Measurements from ENCODE around the gene ROBO1. TPM values are rescaled to one million over a fixed set of nuclear protein-coding genes. Genes with fewer than 3 reads are reported as not detected.

The ROBO1 gene
- total and polyA plus RNA-seq, 2 experiments from 2014 or later, result 18.8 to 31.9 TPM

GRCh38 chr3:78991656-78992055, 776.1 kb downstream of the ROBO1 start:
- H3K9me3 ChIP-seq (ENCODE audit: low read depth), result no peaks in the 10 kb centered on the region
- WGBS, 2 experiments (ENCODE audit: low coverage in 1 of 2, low lambda C conversion rate in 2 of 2, missing lambda C conversion rate in 2 of 2), result 99 to 100% methylated on average over 2 of the region's 2 CpGs
- peaks cover 41% of the 10 kb centered on the region for H3K79me2 ChIP-seq (ENCODE audit: insufficient read depth)
- no peak overlapping the region for H2AFZ ChIP-seq
- no peak overlapping the region for H3K4me2 ChIP-seq (ENCODE audit: unreplicated experiment)
- H3K4me3 ChIP-seq, result no peak overlapping the region
- no peaks in the 10 kb centered on the region for H3K27me3 ChIP-seq (replicated peaks; ENCODE audit: insufficient read depth)
- TF ChIP-seq EZH2 (IDR thresholded peaks at IDR 0.05; ENCODE audit: insufficient read depth, poor library complexity, severe bottlenecking) (no peak), EZH2phosphoT487 (IDR thresholded peaks at IDR 0.05; ENCODE audit: insufficient read depth, low read depth) (no peak)
- H3K9me2 ChIP-seq (ENCODE audit: insufficient read depth), result no peaks in the 10 kb centered on the region
- no peaks in the 10 kb centered on the region for H3K36me3 ChIP-seq (ENCODE audit: low read depth)
- no peaks in the 10 kb centered on the region for H3F3A ChIP-seq (ENCODE audit: insufficient read depth)
- H3K9ac ChIP-seq, result no peak overlapping the region
- no peaks in the 10 kb centered on the region for H4K20me1 ChIP-seq (ENCODE audit: insufficient read depth)
- no peak for DNase-seq
- no peak overlapping the region for H3K27ac ChIP-seq
- H3K4me1 ChIP-seq (ENCODE audit: insufficient read depth), result 0 out of 2 replicates have a peak, but pooled peaks cover 4% of the 10 kb centered on the region
- in situ Hi-C loops (cut with MboI), result no loop called here

DNA sequence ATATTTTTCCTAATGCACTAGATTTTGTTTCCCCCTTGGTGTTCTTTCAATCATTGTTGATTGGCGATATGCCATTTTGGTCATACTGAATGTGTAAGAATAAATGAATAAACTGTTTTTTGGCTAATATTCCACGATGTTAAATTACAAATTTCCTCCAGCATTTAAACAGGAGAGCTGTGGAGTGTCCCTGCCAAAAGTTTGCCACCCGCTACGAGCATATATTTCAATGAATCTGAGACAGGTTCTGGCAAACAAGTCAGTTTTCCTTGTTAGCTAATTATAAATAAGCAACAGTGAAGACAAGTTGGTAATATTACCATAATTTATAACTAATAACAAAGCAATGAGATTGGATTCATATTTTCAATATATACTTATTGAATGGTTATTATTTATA, 777.6 kb downstream of the ROBO1 start:
- TF ChIP-seq EZH2 (IDR thresholded peaks at IDR 0.05; ENCODE audit: insufficient read depth, poor library complexity, severe bottlenecking) (no peak), EZH2phosphoT487 (IDR thresholded peaks at IDR 0.05; ENCODE audit: insufficient read depth, low read depth) (no peak)
- no peaks in the 10 kb centered on the region for H3F3A ChIP-seq (ENCODE audit: insufficient read depth)
- no peak overlapping the region for H3K4me3 ChIP-seq
- H3K4me1 ChIP-seq (ENCODE audit: insufficient read depth), result 0 out of 2 replicates have a peak, but pooled peaks cover 6% of the 10 kb centered on the region
- H3K36me3 ChIP-seq (ENCODE audit: low read depth), result no peaks in the 10 kb centered on the region
- WGBS, 2 experiments (ENCODE audit: low coverage in 1 of 2, low lambda C conversion rate in 2 of 2, missing lambda C conversion rate in 2 of 2), result 74 to 77% methylated on average over 4 of the region's 4 CpGs
- in situ Hi-C loops (cut with MboI), result no loop called here
- no peak overlapping the region for H3K4me2 ChIP-seq (ENCODE audit: unreplicated experiment)
- DNase-seq, result no peak
- H3K27me3 ChIP-seq (replicated peaks; ENCODE audit: insufficient read depth), result no peaks in the 10 kb centered on the region
- no peaks in the 10 kb centered on the region for H3K9me2 ChIP-seq (ENCODE audit: insufficient read depth)
- no peaks in the 10 kb centered on the region for H3K9me3 ChIP-seq (ENCODE audit: low read depth)
- H2AFZ ChIP-seq, result no peak overlapping the region
- no peak overlapping the region for H3K27ac ChIP-seq
- no peaks in the 10 kb centered on the region for H4K20me1 ChIP-seq (ENCODE audit: insufficient read depth)
- H3K9ac ChIP-seq, result no peak overlapping the region
- H3K79me2 ChIP-seq (ENCODE audit: insufficient read depth), result peaks cover 28% of the 10 kb centered on the region

- H3K36me3 ChIP-seq (ENCODE audit: low read depth), result no peaks in the 10 kb centered on the region
- no peak overlapping the region for H3K9ac ChIP-seq
- no peaks in the 10 kb centered on the region for H3K9me2 ChIP-seq (ENCODE audit: insufficient read depth)
- peak; percentile 50 for DNase-seq
- no peak overlapping the region for H3K27ac ChIP-seq
- no peaks in the 10 kb centered on the region for H3K9me3 ChIP-seq (ENCODE audit: low read depth)
- H3F3A ChIP-seq (ENCODE audit: insufficient read depth), result no peaks in the 10 kb centered on the region
- in situ Hi-C loops (cut with MboI), result no loop called here
- 0 out of 2 replicates have a peak, but pooled peaks cover 6% of the 10 kb centered on the region for H3K4me1 ChIP-seq (ENCODE audit: insufficient read depth)
- no peaks in the 10 kb centered on the region for H4K20me1 ChIP-seq (ENCODE audit: insufficient read depth)
- H3K4me2 ChIP-seq (ENCODE audit: unreplicated experiment), result no peak overlapping the region
- H3K27me3 ChIP-seq (replicated peaks; ENCODE audit: insufficient read depth), result no peaks in the 10 kb centered on the region
- peaks cover 18% of the 10 kb centered on the region for H3K79me2 ChIP-seq (ENCODE audit: insufficient read depth)
- TF ChIP-seq EZH2 (IDR thresholded peaks at IDR 0.05; ENCODE audit: insufficient read depth, poor library complexity, severe bottlenecking) (no peak), EZH2phosphoT487 (IDR thresholded peaks at IDR 0.05; ENCODE audit: insufficient read depth, low read depth) (no peak)
- H3K4me3 ChIP-seq, result no peak overlapping the region
- no peak overlapping the region for H2AFZ ChIP-seq
Observed at GRCh38 chr3:78988324-78988723, 779.5 kb downstream of the ROBO1 start.

GRCh38 chr3:78986416-78987101, 781.2 kb downstream of the ROBO1 start:
- Histone ChIP-seq H3K79me2 (ENCODE audit: insufficient read depth) (peaks cover 10% of the 10 kb centered on the region; the same call in 1 of the 2 replicates), H3K4me2 (ENCODE audit: unreplicated experiment) (no peak overlapping the region), H2AFZ (no peak overlapping the region), H3K36me3 (ENCODE audit: low read depth) (no peaks in the 10 kb centered on the region), H3K4me1 (ENCODE audit: insufficient read depth) (0 out of 2 replicates have a peak, but pooled peaks cover 6% of the 10 kb centered on the region), H3K9me3 (ENCODE audit: low read depth) (no peaks in the 10 kb centered on the region), H3K27me3 (replicated peaks; ENCODE audit: insufficient read depth) (no peaks in the 10 kb centered on the region), H3K4me3 (no peak overlapping the region), H3K9me2 (ENCODE audit: insufficient read depth) (no peaks in the 10 kb centered on the region), H3K27ac (no peak overlapping the region), H3K9ac (no peak overlapping the region), H3F3A (ENCODE audit: insufficient read depth) (no peaks in the 10 kb centered on the region), H4K20me1 (ENCODE audit: insufficient read depth) (no peaks in the 10 kb centered on the region)
- WGBS, 2 experiments (ENCODE audit: low coverage in 1 of 2, low lambda C conversion rate in 2 of 2, missing lambda C conversion rate in 2 of 2), result 54 to 65% methylated on average over 4 to 5 of the region's 5 CpGs
- in situ Hi-C loops (cut with MboI), result no loop called here
- TF ChIP-seq EZH2phosphoT487 (IDR thresholded peaks at IDR 0.05; ENCODE audit: insufficient read depth, low read depth) (no peak), EZH2 (IDR thresholded peaks at IDR 0.05; ENCODE audit: insufficient read depth, poor library complexity, severe bottlenecking) (no peak)
- DNase-seq, result no peak
